Effector CD4-positive, alpha-beta T cell (primary cell): Measurements from ENCODE around the gene ADAM30. TPM values are rescaled to one million over a fixed set of nuclear protein-coding genes. Genes with fewer than 3 reads are reported as not detected.

Experiments used
- DNase-seq: peaks from one replicate; pipeline ENCODE4 v3.0.0-alpha.2; 2020
- total RNA-seq: gene quantifications from one replicate; lab custom pipeline; 2026; lab: John Stamatoyannopoulos, UW

ADAM30 gene
- total RNA-seq = not detected

GRCh38 chr1:119896303-119896702 is at the start of gene ADAM30:
TSS of gene ADAM30 (minus strand) at chr1:119896515. CDS start at chr1:119896336, 179 bp downstream.
- DNase-seq = no peak

- DNase-seq = no peak
These were observed 46.9 kb upstream of the ADAM30 start for GRCh38 chr1:119943216-119943615.

- DNase-seq = no peak
These were observed 45.1 kb upstream of the ADAM30 start for GRCh38 chr1:119941392-119941791.

GRCh38 chr1:119940697-119941096 is 44.4 kb upstream of the ADAM30 start:
- DNase-seq = no peak

- DNase-seq = no peak
These were observed 40.9 kb upstream of the ADAM30 start for GRCh38 chr1:119937198-119937597.

GRCh38 chr1:119935915-119936314 is 39.6 kb upstream of the ADAM30 start:
- no peak for DNase-seq

GRCh38 chr1:119935373-119935772 is 39.1 kb upstream of the ADAM30 start:
- DNase-seq = no peak

- DNase-seq = no peak
These were observed 37.1 kb upstream of the ADAM30 start for GRCh38 chr1:119933397-119933796.

GRCh38 chr1:119929643-119930315 is 33.5 kb upstream of the ADAM30 start:
- DNase-seq = no peak

GRCh38 chr1:119926553-119926952 is 30.2 kb upstream of the ADAM30 start:
- no peak for DNase-seq

GRCh38 chr1:119924948-119925898 is 28.9 kb upstream of the ADAM30 start:
- DNase-seq = no peak

- no peak for DNase-seq
These were observed 24.0 kb upstream of the ADAM30 start for GRCh38 chr1:119920104-119920968.

GRCh38 chr1:119919241-119919640 is 22.9 kb upstream of the ADAM30 start:
- no peak for DNase-seq

- no peak for DNase-seq
These were observed 22.0 kb upstream of the ADAM30 start for GRCh38 chr1:119918301-119918700.

GRCh38 chr1:119917304-119918055 is 21.2 kb upstream of the ADAM30 start:
- no peak for DNase-seq

GRCh38 chr1:119915517-119915916 is 19.2 kb upstream of the ADAM30 start:
- no peak for DNase-seq

- no peak for DNase-seq
These were observed 17.8 kb upstream of the ADAM30 start for GRCh38 chr1:119914071-119914470.

GRCh38 chr1:119912963-119913362 is 16.6 kb upstream of the ADAM30 start:
- no peak for DNase-seq

- no peak for DNase-seq
These were observed 15.5 kb upstream of the ADAM30 start for GRCh38 chr1:119911775-119912174.

- DNase-seq = no peak
These were observed 14.3 kb upstream of the ADAM30 start for GRCh38 chr1:119910618-119911017.

GRCh38 chr1:119909890-119910596 is 13.7 kb upstream of the ADAM30 start:
- DNase-seq = no peak
